ENCODE results near the gene CYP2B6.
"Not testable (repeated sequence)": the region's sequence is repeated elsewhere in the genome, so short reads cannot be mapped to it uniquely, and the experiment has no call there.

DNA sequence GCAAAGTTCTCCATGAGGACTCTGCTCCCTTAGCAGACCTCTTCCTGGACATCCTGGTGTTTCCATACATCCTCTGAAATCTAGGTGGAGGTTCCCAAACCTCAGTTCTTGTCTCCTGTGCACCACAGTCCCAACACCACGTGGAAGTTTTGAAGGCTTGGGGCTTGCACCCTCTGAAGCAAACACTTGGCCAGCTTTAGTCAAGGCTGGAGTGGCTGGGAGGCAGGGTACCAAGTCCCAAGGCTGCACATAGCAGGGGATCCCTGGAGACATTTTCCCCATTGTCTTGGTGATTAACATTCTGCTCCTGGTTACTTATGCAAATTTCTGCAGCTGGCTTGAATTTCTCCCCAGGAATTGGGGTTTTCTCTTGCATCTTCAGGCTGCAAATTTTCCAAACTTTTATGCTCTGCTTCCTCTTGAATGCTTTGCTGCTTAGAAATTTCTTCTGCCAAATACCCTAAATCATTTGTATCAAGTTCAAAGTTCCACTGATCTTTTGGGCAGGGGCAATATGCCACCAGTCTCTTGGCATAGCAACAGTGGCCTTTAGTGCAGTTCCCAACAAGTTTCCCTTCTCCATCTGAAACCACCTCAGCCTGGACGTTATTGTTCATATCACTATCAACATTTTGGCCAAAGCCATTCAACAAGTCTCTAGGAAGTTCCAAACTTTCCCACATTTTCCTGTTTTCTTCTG is 10.2 kb upstream of the CYP2B6 start:
- TF ChIP-seq CTCF, EP300 (IDR thresholded peaks at IDR 0.05): not testable (repeated sequence)

All from gastroesophageal sphincter (tissue), 3 donors.